BE2C (cell line): ENCODE data around the gene LDLRAD3.
"Not testable (repeated sequence)": the region's sequence is repeated elsewhere in the genome, so short reads cannot be mapped to it uniquely, and the experiment has no call there.

Experiments used
- DNase-seq: peaks from one replicate; pipeline ENCODE4 v3.0.0-alpha.2; 2020
- H3K27me3 ChIP-seq: fragments of 250-450 bp; sonication (Bioruptor Pico); 2 replicates; pipeline ENCODE4 v1.5.1; 2020; ENCODE audit warnings: mild to moderate bottlenecking
- H3K36me3 ChIP-seq: fragments of 250-450 bp; sonication (Bioruptor Pico); 2 replicates; pipeline ENCODE4 v1.5.1; 2020; ENCODE audit warnings: mild to moderate bottlenecking
- H3K4me1 ChIP-seq: fragments of 250-450 bp; sonication (Bioruptor Pico); 2 replicates; pipeline ENCODE4 v1.5.1; 2020
- H3K4me3 ChIP-seq: 2 replicates; pipeline ENCODE4 v1.5.1; 2011; ENCODE audit warnings: low read depth, low read length
- H3K9me3 ChIP-seq: fragments of 250-450 bp; sonication (Bioruptor Pico); 2 replicates; pipeline ENCODE4 v1.5.1; 2020
- TF ChIP-seq, protein P1 (sequence below): IDR thresholded peaks from 2 replicates; pipeline ENCODE4 v1.5.1; 2012; ENCODE audit warnings: mild to moderate bottlenecking, low read depth, low read length

Gene LDLRAD3

GRCh38 chr11:36039471-36039870 is 95.6 kb downstream of the LDLRAD3 start:
- no peaks in the 10 kb centered on the region for H3K4me1 ChIP-seq
- no peak for DNase-seq
- no peaks in the 10 kb centered on the region for H3K27me3 ChIP-seq
- H3K36me3 ChIP-seq: no peaks in the 10 kb centered on the region
- H3K9me3 ChIP-seq: no peaks in the 10 kb centered on the region
- H3K4me3 ChIP-seq: no peak overlapping the region
- TF ChIP-seq, protein P1, sequence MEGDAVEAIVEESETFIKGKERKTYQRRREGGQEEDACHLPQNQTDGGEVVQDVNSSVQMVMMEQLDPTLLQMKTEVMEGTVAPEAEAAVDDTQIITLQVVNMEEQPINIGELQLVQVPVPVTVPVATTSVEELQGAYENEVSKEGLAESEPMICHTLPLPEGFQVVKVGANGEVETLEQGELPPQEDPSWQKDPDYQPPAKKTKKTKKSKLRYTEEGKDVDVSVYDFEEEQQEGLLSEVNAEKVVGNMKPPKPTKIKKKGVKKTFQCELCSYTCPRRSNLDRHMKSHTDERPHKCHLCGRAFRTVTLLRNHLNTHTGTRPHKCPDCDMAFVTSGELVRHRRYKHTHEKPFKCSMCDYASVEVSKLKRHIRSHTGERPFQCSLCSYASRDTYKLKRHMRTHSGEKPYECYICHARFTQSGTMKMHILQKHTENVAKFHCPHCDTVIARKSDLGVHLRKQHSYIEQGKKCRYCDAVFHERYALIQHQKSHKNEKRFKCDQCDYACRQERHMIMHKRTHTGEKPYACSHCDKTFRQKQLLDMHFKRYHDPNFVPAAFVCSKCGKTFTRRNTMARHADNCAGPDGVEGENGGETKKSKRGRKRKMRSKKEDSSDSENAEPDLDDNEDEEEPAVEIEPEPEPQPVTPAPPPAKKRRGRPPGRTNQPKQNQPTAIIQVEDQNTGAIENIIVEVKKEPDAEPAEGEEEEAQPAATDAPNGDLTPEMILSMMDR: no peak

DNA sequence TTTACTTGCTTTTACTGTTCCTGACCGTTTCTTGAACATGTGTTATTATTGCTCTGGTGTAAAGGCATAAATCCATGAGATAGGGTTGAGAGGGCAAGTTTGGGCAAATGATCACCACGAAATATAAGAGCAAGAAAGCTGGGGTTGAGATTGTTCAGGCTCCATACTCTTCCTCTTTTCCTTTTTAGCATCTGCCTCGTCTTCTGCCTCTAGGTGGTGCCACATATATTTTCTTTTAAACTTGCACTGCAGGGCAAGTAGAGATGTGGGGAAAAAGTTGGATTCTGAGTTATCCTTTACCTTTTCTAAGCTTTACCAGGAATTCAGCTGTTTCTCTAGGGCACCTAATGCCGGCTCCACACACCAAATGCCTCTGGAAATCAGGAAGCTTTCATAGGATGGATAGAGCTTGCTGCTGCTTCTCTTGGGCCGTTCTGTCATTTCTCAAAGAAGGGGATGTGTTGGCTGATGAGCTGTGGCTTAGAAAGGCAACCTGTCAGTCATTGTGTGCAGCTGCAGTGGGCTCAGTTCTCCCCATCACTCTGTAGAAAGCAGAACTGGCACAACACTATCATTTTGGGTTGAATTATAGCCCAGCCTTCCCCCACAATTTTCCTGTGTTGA is 98.2 kb downstream of the LDLRAD3 start:
- H3K36me3 ChIP-seq: no peaks in the 10 kb centered on the region
- DNase-seq: no peak
- TF ChIP-seq, protein P1: peak; percentile 33

GRCh38 chr11:36044636-36045035 is 100.8 kb downstream of the LDLRAD3 start:
- H3K9me3 ChIP-seq: no peaks in the 10 kb centered on the region
- no peak for DNase-seq
- TF ChIP-seq, protein P1: no peak
- no peaks in the 10 kb centered on the region for H3K4me1 ChIP-seq
- no peak overlapping the region for H3K4me3 ChIP-seq
- H3K27me3 ChIP-seq: no peaks in the 10 kb centered on the region
- H3K36me3 ChIP-seq: no peaks in the 10 kb centered on the region

More for the DNA sequence above, 98.2 kb downstream of the LDLRAD3 start:
- H3K4me3 ChIP-seq: no peak overlapping the region
- H3K4me1 ChIP-seq: no peaks in the 10 kb centered on the region
- no peaks in the 10 kb centered on the region for H3K9me3 ChIP-seq
- no peaks in the 10 kb centered on the region for H3K27me3 ChIP-seq

- H3K36me3 ChIP-seq, H3K9me3 ChIP-seq, H3K4me1 ChIP-seq, H3K4me3 ChIP-seq, H3K27me3 ChIP-seq, DNase-seq: not testable (repeated sequence)
These were observed 102.1 kb downstream of the LDLRAD3 start for GRCh38 chr11:36045945-36046344.

DNA sequence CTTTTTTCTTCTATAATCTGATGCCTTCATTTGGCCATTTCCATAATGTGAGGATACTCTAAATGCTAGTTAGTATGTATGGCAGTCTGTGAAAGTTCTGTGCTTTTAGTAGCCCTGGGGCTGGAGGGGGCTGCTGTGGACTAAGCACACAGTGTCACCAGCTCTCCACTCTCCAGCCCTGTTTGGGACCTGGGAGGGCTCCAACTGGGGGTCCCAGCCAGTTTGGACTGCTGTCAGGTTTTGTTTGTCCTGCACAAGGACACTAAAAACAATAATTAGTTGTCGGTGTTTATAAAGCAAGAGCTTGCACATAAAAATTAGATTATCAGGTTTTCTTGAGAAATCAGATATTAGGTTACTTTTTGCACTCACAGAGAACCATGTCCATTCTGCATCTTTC is 103.1 kb downstream of the LDLRAD3 start:
- Histone ChIP-seq H3K36me3 (no peaks in the 10 kb centered on the region), H3K27me3 (no peaks in the 10 kb centered on the region), H3K4me3 (no peak overlapping the region), H3K9me3 (no peaks in the 10 kb centered on the region), H3K4me1 (no peaks in the 10 kb centered on the region)
- DNase-seq: no peak
- TF ChIP-seq, protein P1: no peak

DNA sequence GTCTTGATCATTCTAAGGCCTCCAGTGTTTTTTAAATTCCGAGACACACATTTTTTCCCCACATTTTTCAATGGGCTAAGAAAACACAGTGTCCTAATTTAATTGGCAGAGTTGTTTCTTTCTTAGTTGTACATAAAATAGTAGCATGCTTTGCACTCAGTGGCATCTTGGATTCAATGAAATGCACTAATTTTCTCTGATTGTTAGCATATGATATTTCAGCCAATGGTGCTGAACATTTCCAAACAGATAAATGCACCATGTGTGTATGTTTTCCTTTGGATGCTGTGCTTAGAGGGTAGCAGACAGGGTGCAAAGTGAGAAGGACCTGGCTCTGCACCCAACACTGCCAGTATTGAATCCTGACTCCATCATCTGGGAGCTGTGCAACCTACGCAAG is 103.5 kb downstream of the LDLRAD3 start:
- Histone ChIP-seq H3K4me3 (no peak overlapping the region), H3K9me3 (no peaks in the 10 kb centered on the region), H3K27me3 (no peaks in the 10 kb centered on the region), H3K4me1 (no peaks in the 10 kb centered on the region), H3K36me3 (no peaks in the 10 kb centered on the region)
- no peak for DNase-seq
- TF ChIP-seq, protein P1: no peak
